Measurements from ENCODE around the gene FIGNL2. TPM values are rescaled to one million over a fixed set of nuclear protein-coding genes. Genes with fewer than 3 reads are reported as not detected.
A peak's percentile ranks its signal among the peaks of the same experiment; 100 is the strongest.

The FIGNL2 gene
- total and polyA plus RNA-seq, 7 donors, result 0.01 to 0.20 (median 0.17) TPM

DNA sequence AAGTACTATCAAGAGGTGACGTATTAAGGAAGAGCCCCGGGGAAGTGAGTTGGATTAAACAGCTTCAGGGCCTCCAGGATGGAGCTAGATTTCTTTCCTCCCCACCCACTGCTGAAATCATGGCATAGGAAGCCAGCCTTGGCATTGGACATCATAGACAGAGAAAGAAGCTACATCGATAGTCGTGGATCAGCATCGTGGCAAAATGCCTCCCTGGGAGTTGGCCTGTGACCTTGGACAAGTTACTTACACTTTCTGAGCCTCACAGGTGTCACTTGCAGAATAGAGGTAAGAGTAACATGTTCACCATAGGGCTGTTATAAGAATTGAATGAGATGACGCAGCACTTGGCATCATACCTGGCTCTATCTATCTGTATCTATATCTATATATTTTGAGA, 45.3 kb upstream of the FIGNL2 start:
- H3K36me3 ChIP-seq (ENCODE audit: insufficient read depth in 1 of 2, low read depth in 1 of 2), result no peaks in the 10 kb centered on the region
- no peaks in the 10 kb centered on the region for H3K4me1 ChIP-seq
- H3K9me3 ChIP-seq, result no peaks in the 10 kb centered on the region
- peaks cover 0 to under 1% (median 0%) of the 10 kb centered on the region in 3 donors for H3K27me3 ChIP-seq (ENCODE audit: insufficient read depth in 3 of 3, low read length in 2 of 3)
- no peak overlapping the region for H3K4me3 ChIP-seq
- no peak for TF ChIP-seq CTCF (IDR thresholded peaks at IDR 0.05)
- intact Hi-C loops (cut with DNase I), result loop anchor here (2.0 to 5.0 kb wide), 2 partner anchors 87 to 89 kb away; no protein-coding TSS in a partner anchor
- DNase-seq (no peak), ATAC-seq (no peak)
- H3K27ac ChIP-seq, result no peak overlapping the region
- WGBS, 3 donors, result 63 to 77% (median 68%) methylated on average over 6 of the region's 6 CpGs

- DNase-seq (no peak), ATAC-seq (no peak)
- TF ChIP-seq CTCF (IDR thresholded peaks at IDR 0.05), result peak; percentile 34
- intact Hi-C loops (cut with DNase I), result loop anchor here in 1 of 2 donors (5.0 kb wide), 1 partner anchor 90 kb away; no protein-coding TSS in a partner anchor
- Histone ChIP-seq H3K4me3 (no peak overlapping the region), H3K27me3 (ENCODE audit: insufficient read depth in 3 of 3, low read length in 2 of 3) (peaks cover 0 to 18% (median 0%) of the 10 kb centered on the region in 3 donors), H3K36me3 (ENCODE audit: insufficient read depth in 1 of 2, low read depth in 1 of 2) (no peaks in the 10 kb centered on the region), H3K4me1 (no peaks in the 10 kb centered on the region), H3K27ac (no peak overlapping the region), H3K9me3 (no peaks in the 10 kb centered on the region)
These were observed 43.3 kb upstream of the FIGNL2 start for GRCh38 chr12:51891843-51892242.

DNA sequence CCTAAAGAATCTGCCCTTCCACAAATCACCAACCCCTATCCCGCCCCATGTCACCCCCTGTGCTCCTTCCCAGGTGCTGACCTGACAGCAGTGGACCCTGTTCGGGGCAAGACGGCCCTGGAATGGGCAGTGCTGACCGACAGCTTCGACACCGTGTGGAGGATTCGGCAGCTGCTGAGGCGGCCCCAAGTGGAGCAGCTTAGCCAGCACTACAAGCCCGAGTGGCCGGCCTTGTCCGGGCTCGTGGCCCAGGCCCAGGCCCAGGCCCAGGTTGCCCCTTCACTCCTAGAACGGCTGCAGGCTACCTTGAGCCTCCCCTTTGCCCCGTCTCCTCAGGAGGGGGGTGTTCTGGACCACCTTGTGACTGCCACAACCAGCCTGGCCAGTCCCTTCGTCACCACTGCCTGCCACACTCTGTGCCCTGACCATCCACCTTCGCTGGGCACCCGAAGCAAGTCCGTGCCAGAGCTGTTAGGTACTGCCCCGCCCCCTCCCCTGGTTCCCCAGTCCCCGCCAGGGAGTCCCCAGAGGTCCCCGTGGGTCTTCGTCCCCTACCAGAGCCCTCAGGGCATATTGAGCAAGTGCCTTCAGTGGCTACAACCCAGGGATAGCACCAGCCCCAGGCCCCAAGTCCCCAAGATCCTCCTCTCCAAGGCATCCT, 42.1 kb upstream of the FIGNL2 start:
- Histone ChIP-seq H3K36me3 (ENCODE audit: insufficient read depth in 1 of 2, low read depth in 1 of 2) (no peaks in the 10 kb centered on the region), H3K4me3 (no peak overlapping the region), H3K4me1 (peaks cover 7% of the 10 kb centered on the region), H3K27me3 (ENCODE audit: insufficient read depth in 3 of 3, low read length in 2 of 3) (peaks cover 0 to 18% (median 0%) of the 10 kb centered on the region in 3 donors), H3K9me3 (no peaks in the 10 kb centered on the region), H3K27ac (no peak overlapping the region)
- TF ChIP-seq CTCF (IDR thresholded peaks at IDR 0.05), result no peak
- intact Hi-C loops (cut with DNase I), result loop anchor here in 1 of 2 donors (5.0 kb wide), 1 partner anchor 92 kb away; no protein-coding TSS in a partner anchor
- ATAC-seq (no peak), DNase-seq (no peak)
- WGBS, 3 donors, result 83 to 88% (median 88%) methylated on average over 22 of the region's 22 CpGs

DNA sequence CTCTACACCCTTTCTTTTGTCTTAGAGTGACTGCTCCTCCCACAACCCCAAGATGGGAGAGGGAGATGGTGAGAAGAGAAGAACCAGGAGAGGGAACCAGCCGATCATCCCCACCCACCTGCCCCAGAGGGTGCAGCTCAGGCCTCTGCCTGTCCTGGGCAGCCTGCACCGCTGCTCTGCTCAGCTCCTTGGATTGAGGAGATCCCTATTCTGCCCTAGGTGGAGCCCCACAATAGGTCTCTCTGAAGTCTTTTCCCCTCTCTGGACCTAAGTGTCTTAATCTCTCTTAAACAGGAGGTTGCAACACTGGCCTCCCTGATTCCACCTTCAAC, 41.6 kb upstream of the FIGNL2 start:
- Histone ChIP-seq H3K36me3 (ENCODE audit: insufficient read depth in 1 of 2, low read depth in 1 of 2) (no peaks in the 10 kb centered on the region), H3K27me3 (ENCODE audit: insufficient read depth in 3 of 3, low read length in 2 of 3) (peaks cover 0 to 18% (median 0%) of the 10 kb centered on the region in 3 donors), H3K4me3 (no peak overlapping the region), H3K27ac (no peak overlapping the region), H3K4me1 (peaks cover 12% of the 10 kb centered on the region), H3K9me3 (no peaks in the 10 kb centered on the region)
- WGBS, 3 donors, result 87 to 94% (median 88%) methylated on average over 1 to 2 of the region's 2 CpGs
- TF ChIP-seq CTCF (IDR thresholded peaks at IDR 0.05), result no peak
- ATAC-seq, result no peak
- intact Hi-C loops (cut with DNase I), result loop anchor here in 1 of 2 donors (5.0 kb wide), 1 partner anchor 92 kb away; no protein-coding TSS in a partner anchor
- DNase-seq, result no peak

Measured in psoas muscle (tissue), 8 donors.